Osteoblast (primary cell): Measurements from ENCODE around the gene TRMT1. TPM values are rescaled to one million over a fixed set of nuclear protein-coding genes. Genes with fewer than 3 reads are reported as not detected.

Source experiments
- DNase-seq: peaks from one replicate; pipeline ENCODE4 v3.0.0; 2011; ENCODE audit warnings: low spot score, mixed read lengths; ENCODE audit not compliant: insufficient read length; ENCODE audit errors: missing footprints
- H2AFZ ChIP-seq: 2 replicates; pipeline ENCODE4 v1.6.0; 2011; ENCODE audit warnings: mild to moderate bottlenecking, low read length
- H3K27ac ChIP-seq: 2 replicates; pipeline ENCODE4 v1.5.1; 2011; ENCODE audit warnings: mild to moderate bottlenecking, low read depth, low read length, moderate library complexity
- H3K27me3 ChIP-seq: 2 replicates; pipeline ENCODE4 v1.6.0; 2012; ENCODE audit warnings: mild to moderate bottlenecking, control low read depth, inconsistent platforms, low read length, moderate library complexity; ENCODE audit not compliant: insufficient read depth
- H3K36me3 ChIP-seq: 2 replicates; pipeline ENCODE4 v1.5.1; 2011; ENCODE audit warnings: mild to moderate bottlenecking, low read length, control low read depth, moderate library complexity; ENCODE audit not compliant: insufficient read depth
- H3K4me1 ChIP-seq: 2 replicates; pipeline ENCODE4 v1.5.1; 2011; ENCODE audit warnings: mild to moderate bottlenecking, low read length, control low read depth, moderate library complexity; ENCODE audit not compliant: insufficient read depth
- H3K4me2 ChIP-seq: 2 replicates; pipeline ENCODE4 v1.6.0; 2011; ENCODE audit warnings: mild to moderate bottlenecking, low read length; ENCODE audit not compliant: insufficient read depth
- H3K4me3 ChIP-seq: fragments of 200-600 bp; sonication (generic); 3 replicates; pipeline ENCODE4 v1.5.1; 2012; ENCODE audit warnings: mild to moderate bottlenecking, low read length, inconsistent platforms; ENCODE audit not compliant: insufficient read depth
- H3K79me2 ChIP-seq: 2 replicates; pipeline ENCODE4 v1.6.0; 2012; ENCODE audit warnings: mild to moderate bottlenecking, low read length, control low read depth, inconsistent platforms; ENCODE audit not compliant: insufficient read depth
- H3K9me3 ChIP-seq: 2 replicates; pipeline ENCODE4 v1.5.1; 2011; ENCODE audit warnings: low read depth, low read length, control low read depth
- H4K20me1 ChIP-seq: 2 replicates; pipeline ENCODE4 v1.6.0; 2012; ENCODE audit warnings: mild to moderate bottlenecking, low read length, control low read depth; ENCODE audit not compliant: insufficient read depth
- CTCF ChIP-seq: IDR thresholded peaks from 2 replicates; pipeline ENCODE4 v1.5.1; 2011; ENCODE audit warnings: mild to moderate bottlenecking, low read depth, low read length, moderate library complexity; ENCODE audit errors: extremely low read depth
- total RNA-seq: library from RNA; depleted of rRNA; stranded (reverse); fragments of >200 nt; gene quantifications from 2 replicates; pipeline ENCODE4 v1.2.3, GENCODE V29; 2012

TRMT1 gene
- total RNA-seq, 1 donor = 29.7 TPM

DNA sequence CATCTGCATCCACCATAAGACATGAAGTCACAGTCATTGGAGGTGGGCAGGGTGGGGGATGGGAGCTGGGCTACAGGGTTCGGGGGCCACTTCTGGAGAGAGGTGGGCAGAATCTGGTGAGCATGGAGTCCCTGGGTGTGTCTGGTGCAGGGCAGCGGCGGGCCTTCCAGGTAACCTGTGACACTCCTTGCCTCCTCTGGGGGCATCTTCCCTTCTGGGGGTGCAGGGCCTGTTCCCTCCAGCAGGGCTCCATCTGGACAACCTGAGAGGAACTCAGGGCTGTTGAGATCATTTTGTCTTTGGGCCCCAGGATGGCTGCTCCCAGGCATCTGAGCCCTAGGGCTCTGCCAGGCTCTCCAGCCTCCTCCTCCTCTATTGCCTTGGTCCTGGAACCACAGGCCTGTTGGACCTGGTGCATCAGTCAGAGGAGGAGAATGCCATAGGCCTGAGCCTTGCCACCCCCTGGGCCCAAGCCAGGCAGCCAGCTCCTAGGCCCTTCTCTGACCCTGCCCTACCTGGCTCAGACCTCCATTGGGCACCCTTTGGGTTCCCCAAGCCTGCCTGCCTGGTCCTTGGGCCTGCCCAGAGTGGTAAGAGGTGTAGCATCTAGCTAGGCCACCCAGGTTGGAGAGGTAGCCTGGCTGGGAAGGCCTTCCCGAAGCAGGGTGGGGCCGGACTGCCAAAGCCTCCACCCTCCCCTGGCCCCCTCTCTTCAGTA, 27.2 kb downstream of the TRMT1 start:
- Histone ChIP-seq H3K4me1 (peaks cover 28% of the 10 kb centered on the region), H3K27me3 (no peaks in the 10 kb centered on the region), H3K9me3 (no peaks in the 10 kb centered on the region), H3K4me2 (no peak overlapping the region), H3K4me3 (no peak overlapping the region), H3K79me2 (peaks cover 8% of the 10 kb centered on the region), H3K27ac (peak overlapping the region; percentile 3), H2AFZ (no peak overlapping the region), H4K20me1 (peaks cover 21% of the 10 kb centered on the region), H3K36me3 (peaks cover 39% of the 10 kb centered on the region)
- DNase-seq = peak; percentile 95
- TF ChIP-seq CTCF = peak; percentile 46

DNA sequence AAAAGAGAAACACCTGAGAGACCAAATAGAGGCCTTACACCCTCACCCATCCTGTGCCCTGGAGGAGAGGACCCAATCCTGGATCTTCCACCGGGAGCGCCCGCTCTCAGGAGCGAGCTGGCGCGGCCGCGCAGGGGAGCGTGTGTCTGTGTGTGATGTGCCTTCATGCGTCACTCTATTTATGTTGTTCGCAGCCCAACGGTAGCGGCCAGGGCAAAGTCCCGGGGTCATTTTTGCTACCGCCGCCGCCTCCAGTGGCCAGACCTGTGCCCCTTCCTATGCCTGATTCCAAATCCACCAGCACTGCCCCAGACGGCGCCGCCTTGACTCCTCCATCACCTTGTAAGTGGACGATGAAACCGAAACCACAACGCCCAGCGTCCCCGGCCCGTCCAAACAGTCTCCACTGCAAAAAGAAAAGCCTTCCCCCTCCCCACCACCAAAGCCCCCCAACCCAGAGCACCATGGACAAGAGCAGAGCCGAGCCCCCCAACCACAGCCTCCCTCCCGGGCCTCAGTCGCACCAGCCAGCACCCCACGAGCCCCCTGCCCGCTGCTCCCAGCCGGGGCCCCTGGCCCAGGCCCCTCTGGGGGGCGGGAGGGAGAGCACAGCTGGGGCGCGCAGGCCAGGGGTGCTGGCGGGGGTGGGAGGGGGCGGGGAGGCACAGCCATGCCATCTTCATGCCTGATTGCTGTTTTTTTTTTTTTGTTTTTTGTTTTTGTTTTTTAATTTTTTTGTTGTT, 28.6 kb downstream of the TRMT1 start:
- H3K4me3 ChIP-seq = no peak overlapping the region
- H3K36me3 ChIP-seq = peaks cover 40% of the 10 kb centered on the region
- no peaks in the 10 kb centered on the region for H3K27me3 ChIP-seq
- no peak for DNase-seq
- H3K4me2 ChIP-seq = no peak overlapping the region
- H2AFZ ChIP-seq = no peak overlapping the region
- peaks cover 8% of the 10 kb centered on the region for H3K79me2 ChIP-seq
- no peak overlapping the region for H3K27ac ChIP-seq
- H4K20me1 ChIP-seq = peaks cover 9% of the 10 kb centered on the region
- peaks cover 22% of the 10 kb centered on the region for H3K4me1 ChIP-seq
- no peaks in the 10 kb centered on the region for H3K9me3 ChIP-seq
- no peak for TF ChIP-seq CTCF

GRCh38 chr19:13087295-13087694, 29.2 kb downstream of the TRMT1 start:
- Histone ChIP-seq H3K4me2 (no peak overlapping the region), H3K36me3 (peaks cover 46% of the 10 kb centered on the region), H4K20me1 (peaks cover 12% of the 10 kb centered on the region), H2AFZ (no peak overlapping the region), H3K4me3 (no peak overlapping the region), H3K27me3 (no peaks in the 10 kb centered on the region), H3K4me1 (peaks cover 22% of the 10 kb centered on the region), H3K79me2 (peaks cover 8% of the 10 kb centered on the region), H3K9me3 (no peaks in the 10 kb centered on the region), H3K27ac (no peak overlapping the region)
- no peak for TF ChIP-seq CTCF
- DNase-seq = no peak

DNA sequence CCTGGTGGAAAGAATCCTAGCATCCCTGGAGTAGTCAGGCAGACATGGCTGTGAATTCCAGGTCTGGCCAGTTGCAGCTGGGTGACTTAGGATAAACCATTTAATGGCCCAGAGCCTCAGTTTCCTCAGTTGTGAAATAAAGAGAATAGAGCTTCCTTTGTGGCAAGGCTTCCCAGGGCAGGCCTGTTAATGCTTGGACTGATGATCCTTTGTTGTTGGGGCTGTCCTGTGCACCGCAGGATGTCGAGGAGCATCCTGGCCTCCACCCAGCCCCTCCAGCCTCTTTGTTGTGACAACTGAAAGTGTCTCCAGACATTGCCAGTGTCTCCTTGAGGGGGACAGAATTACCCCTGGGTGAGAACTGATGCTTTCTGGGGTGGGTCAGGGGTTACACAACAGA, 30.2 kb downstream of the TRMT1 start:
- no peak for TF ChIP-seq CTCF
- H3K9me3 ChIP-seq = no peaks in the 10 kb centered on the region
- H3K4me1 ChIP-seq = peaks cover 15% of the 10 kb centered on the region
- no peaks in the 10 kb centered on the region for H3K27me3 ChIP-seq
- no peak overlapping the region for H3K27ac ChIP-seq
- H3K79me2 ChIP-seq = peaks cover 8% of the 10 kb centered on the region
- H3K36me3 ChIP-seq = peaks cover 54% of the 10 kb centered on the region
- H2AFZ ChIP-seq = no peak overlapping the region
- DNase-seq = no peak
- peaks cover 17% of the 10 kb centered on the region for H4K20me1 ChIP-seq
- no peak overlapping the region for H3K4me3 ChIP-seq
- H3K4me2 ChIP-seq = no peak overlapping the region
